ENCODE measurements around the gene ZBED6. TPM values are rescaled to one million over a fixed set of nuclear protein-coding genes. Genes with fewer than 3 reads are reported as not detected.

ZBED6 gene
- total and polyA plus RNA-seq, 2 experiments from 2014 or later: 2.5 to 4.8 TPM

Small RNA genes lying within 50 kb of the gene (small RNA-seq; reads per million reads assigned to genes)
- 1.2 reads per million, percentile 68 among the genes with 10 or more reads in this experiment for gene ZC3H11A (ENCODE audit: low replicate concordance)

Other genes with a start within 250 kb of the ZBED6 start
- 14.6 and 15.8 TPM in 2 replicates for gene ATP2B4, start 168.8 kb upstream of the ZBED6 start, total RNA-seq (2014; rRNA removed; shearing (Covaris generic))
- gene ATP2B4, start 168.8 kb upstream of the ZBED6 start, polyA plus RNA-seq (2016; fragmentation: Nextera tagmentation; extraction: Ambion mirVana): 4.3 and 5.5 TPM in 2 replicates
- not detected in 2 replicates for gene LAX1, start 30.4 kb upstream of the ZBED6 start, total RNA-seq (2014; rRNA removed; shearing (Covaris generic))
- not detected in 2 replicates for gene LAX1, start 30.4 kb upstream of the ZBED6 start, polyA plus RNA-seq (2016; fragmentation: Nextera tagmentation; extraction: Ambion mirVana)
- gene ZC3H11A, start within 50 bp of the ZBED6 start, total RNA-seq (2014; rRNA removed; shearing (Covaris generic)): 81.1 and 97.3 TPM in 2 replicates
- gene ZC3H11A, start within 50 bp of the ZBED6 start, polyA plus RNA-seq (2016; fragmentation: Nextera tagmentation; extraction: Ambion mirVana): 25.8 and 28.2 TPM in 2 replicates
- gene SNRPE, start 66.0 kb downstream of the ZBED6 start, total RNA-seq (2014; rRNA removed; shearing (Covaris generic)): 99.3 and 105 TPM in 2 replicates
- gene SNRPE, start 66.0 kb downstream of the ZBED6 start, polyA plus RNA-seq (2016; fragmentation: Nextera tagmentation; extraction: Ambion mirVana): 885 and 904 TPM in 2 replicates